GM21447 (cell line): ENCODE results near the gene KIR3DL3.
"Not testable (repeated sequence)": the region's sequence is repeated elsewhere in the genome, so short reads cannot be mapped to it uniquely, and the experiment has no call there.

Source experiments
- ATAC-seq: cut with Tn5 transposase; IDR thresholded peaks from one replicate; pipeline ENCODE4 v1.9.1; 2021; ENCODE audit not compliant: unreplicated experiment

KIR3DL3 gene

DNA sequence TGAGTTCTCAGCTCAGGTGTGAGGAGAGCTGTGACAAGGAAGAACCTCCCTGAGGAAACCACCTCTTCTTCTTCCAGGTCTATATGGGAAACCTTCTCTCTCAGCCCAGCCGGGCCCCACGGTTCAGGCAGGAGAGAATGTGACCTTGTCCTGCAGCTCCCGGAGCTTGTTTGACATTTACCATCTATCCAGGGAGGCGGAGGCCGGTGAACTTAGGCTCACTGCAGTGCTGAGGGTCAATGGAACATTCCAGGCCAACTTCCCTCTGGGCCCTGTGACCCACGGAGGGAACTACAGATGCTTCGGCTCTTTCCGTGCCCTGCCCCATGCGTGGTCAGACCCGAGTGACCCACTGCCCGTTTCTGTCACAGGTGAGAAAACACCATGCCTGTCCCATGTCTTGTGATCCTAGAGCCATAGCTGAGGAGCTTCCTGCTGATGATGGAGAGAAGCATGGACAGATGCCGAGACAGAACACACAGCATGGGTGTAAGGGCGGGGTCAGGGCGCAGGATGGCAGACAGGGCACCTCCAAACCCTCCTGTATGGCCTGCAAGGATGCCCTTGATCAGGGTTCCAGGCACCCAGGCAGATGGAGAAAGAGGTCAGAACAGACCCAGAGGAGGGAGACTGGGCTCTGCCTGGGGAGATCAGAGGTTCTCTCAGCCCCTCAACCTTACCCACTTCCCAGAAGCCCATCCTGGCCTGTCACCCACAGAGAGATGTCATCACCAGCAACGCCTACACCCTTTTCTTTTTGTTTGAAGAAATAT, 5.4 kb downstream of the KIR3DL3 start:
- no peak for ATAC-seq

DNA sequence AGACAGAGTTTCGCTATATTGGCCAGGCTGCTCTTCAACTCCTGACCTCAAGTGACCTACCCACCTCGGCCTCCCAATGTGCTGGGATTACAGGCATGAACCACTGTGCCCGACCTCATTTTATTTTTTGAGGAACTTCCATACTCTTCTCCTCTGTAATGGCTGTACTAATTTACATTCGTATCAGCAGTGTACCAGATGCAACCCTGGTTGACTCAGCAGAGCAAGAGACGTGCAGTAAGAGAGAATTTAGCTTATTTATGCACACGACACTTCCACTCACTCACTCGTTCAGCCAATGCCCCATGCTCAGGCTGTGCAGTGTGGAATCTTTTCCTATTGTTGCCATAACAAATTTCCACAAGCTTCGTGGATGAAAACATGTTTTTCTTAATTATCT, 6.9 kb downstream of the KIR3DL3 start:
- no peak for ATAC-seq

DNA sequence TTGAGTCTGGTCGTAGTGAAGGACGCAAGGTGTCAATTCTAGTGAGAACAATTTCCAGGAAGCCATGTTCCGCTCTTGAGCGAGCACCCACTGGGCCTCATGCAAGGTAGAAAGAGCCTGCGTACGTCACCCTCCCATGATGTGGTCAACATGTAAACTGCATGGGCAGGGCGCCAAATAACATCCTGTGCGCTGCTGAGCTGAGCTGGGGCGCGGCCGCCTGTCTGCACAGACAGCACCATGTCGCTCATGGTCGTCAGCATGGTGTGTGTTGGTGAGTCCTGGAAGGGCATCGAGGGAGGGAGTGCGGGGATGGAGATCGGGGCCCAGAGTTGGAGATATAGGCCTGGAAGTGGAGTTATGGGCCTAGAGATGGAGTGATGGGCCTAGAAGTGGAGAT, 14.1 kb downstream of the KIR3DL3 start, which contains the start of gene KIR2DL3:
Gene KIR2DL3, plus strand, starts transcription at position 208 of the 400 bp plus-strand sequence. Its CDS starts 33 bp downstream, at position 241.
- ATAC-seq: not testable (repeated sequence)

DNA sequence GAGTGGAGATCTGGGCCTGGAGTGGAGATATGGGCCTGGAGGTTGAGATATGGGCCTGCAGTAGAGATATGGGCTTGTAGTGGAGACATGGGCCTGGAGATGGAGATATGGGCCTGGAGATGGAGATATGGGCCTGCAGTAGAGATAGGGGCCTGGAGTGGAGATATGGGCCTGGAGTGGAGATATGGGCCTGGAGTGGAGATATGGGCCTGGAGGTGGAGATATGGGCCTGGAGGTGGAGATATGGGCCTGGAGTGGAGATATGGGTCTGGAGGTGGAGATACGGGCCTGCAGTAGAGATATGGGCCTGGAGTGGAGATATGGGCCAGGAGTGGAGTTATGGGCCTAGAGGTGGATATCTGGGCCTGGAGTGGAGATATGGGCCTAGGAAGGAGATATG, 14.5 kb downstream of the KIR3DL3 start:
- ATAC-seq: no peak

DNA sequence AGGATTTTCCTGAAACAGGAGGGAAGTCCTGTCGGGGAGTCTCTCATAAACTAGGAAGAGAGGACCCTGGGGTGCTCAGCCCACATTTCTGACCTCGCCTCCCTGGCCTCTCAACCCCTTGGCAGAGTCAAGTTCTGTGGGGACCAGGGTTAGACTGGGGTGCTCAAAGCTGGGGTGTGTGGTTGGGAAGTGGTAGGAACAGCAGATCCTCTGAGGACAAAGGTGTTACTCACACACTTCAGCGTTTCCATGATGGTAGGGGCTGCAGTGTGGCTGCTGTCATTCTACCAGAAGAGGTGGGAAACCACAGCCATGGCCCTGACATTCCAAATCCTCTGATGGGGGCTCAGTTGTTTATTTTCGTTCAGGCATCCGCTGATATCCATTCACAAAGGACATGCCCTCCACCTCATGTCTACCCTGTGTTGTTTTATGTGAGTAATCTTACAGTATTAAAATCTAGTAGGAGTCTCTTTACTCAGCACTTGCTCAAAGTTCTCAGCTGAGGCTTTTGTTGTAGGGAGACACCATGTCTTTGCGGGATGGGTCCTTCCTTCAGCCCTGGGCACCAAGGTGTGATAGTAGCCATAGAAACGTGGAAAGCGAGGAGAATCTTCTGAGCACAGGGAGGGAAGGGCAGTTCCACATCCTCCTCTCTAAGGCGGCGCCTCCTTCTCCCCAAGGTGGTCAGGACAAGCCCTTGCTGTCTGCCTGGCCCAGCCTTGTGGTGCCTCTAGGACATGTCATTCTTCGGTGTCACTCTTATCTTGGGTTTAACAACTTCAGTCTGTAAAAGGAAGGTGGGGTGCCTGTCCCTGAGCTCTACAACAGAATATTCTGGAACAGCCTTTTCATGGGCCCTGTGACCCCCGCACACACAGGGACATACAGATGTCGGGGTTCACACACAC, 15.6 kb downstream of the KIR3DL3 start:
- no peak for ATAC-seq

DNA sequence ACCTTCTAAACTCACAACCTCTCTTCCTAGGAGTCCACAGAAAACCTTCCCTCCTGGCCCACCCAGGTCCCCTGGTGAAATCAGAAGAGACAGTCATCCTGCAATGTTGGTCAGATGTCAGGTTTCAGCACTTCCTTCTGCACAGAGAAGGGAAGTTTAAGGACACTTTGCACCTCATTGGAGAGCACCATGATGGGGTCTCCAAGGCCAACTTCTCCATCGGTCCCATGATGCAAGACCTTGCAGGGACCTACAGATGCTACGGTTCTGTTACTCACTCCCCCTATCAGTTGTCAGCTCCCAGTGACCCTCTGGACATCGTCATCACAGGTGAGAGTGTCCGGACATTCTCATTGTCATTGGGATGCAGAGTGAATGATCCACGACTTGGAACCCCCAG, 17.7 kb downstream of the KIR3DL3 start:
- ATAC-seq: not testable (repeated sequence)

DNA sequence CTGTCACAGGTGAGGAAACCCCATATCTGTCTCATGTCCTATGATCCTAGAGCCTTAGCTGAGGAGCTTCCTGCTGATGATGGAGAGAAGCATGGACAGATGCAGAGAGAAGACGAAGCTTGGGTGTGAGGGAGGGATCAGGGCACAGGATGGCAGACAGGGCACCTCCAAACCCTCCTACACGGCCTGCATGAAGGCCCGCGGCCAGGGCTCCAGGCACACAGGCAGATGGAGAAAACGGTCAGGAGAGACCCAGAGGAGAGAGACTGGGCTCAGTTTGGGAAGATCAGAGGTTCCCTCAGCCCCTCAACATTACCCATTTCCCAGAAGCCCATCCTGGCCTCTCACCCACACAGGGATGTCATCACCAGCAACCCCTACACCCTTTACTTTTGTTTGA, 19.8 kb downstream of the KIR3DL3 start:
- not testable (repeated sequence) for ATAC-seq

DNA sequence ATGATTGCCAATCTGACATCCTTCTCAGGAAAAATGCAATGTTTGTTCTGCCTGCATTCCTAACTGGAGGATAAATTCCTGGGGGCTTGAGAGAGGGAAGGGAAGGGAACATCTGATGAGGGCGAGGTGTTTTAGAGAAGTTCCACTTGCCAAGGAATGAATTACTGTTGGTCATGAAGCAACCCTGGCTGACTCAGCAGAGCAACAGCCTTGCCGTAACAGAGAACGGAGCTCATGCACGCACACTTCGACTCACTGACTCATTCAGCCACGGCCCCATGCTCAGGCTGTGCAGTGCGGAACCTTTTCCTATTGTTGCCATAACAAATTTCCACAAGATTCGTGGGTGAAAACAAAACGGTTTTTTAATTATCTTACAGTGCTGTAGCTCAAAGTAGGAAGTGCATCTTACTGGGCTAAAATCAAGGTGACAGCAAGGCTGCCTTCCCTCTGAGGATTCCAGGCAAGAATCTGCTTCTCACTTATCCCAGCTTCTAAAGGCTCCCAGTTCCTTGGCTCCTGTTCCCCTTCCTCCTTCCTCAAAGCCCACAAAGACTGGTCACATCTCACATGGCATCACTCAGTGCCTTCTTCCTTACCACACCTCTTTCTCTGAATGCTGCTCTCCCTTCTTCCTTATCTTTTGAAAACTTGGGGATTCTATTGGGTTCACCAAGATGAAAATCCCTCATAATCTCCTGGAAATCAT, 23.5 kb downstream of the KIR3DL3 start:
- ATAC-seq: not testable (repeated sequence)

DNA sequence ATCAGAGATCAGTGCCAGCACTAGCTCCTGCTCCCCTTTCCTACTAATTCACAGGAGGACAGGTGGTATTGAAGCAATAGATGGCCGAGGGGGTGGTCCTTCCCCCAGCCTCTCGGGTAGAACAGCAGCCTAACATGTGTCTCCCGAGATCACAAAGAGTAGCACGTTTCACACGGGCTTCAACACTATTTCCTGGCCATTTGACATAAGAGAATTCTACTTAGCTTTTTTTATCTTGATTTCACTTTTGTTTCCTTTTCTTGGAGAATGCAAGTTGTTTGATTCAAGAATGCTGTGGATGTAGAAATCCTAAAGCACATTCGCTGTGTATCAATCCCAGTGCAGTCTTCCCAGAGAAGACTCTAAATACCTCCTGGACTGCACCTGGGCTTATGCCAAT, 26.0 kb downstream of the KIR3DL3 start:
- ATAC-seq: not testable (repeated sequence)

DNA sequence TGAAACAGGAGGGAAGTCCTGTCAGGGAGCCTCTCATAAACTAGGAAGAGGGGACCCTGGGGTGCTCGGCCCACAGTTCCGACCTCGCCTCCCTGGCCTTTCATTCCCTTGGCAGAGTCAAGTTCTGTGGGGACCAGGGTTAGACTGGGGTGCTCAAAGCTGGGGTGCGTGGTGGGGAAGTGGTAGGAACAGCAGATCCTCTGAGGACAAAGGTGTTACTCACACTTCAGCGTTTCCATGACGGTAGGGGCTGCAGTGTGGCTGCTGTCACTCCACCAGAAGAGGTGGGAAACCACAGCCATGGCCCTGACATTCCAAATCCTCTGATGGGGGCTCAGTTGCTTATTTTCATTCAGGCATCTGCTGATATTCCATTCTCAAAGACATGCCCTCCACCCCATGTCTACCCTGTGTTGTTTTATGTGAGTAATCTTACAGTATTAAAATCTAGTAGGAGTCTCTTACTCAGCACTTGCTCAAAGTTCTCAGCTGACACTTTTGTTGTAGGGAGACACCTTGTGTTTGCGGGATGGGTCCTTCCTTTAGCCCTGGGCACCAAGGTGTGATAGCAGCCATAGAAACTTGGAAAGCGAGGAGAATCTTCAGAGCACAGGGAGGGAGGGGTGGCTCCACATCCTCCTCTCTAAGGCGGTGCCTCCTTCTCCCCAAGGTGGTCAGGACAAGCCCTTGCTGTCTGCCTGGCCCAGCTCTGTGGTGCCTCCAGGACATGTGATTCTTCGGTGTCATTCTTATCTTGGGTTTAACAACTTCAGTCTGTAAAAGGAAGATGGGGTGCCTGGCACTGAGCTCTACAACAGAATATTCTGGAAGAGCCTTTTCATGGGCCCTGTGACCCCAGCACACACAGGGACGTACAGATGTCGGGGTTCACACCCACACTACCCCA, 32.2 kb downstream of the KIR3DL3 start:
- not testable (repeated sequence) for ATAC-seq

DNA sequence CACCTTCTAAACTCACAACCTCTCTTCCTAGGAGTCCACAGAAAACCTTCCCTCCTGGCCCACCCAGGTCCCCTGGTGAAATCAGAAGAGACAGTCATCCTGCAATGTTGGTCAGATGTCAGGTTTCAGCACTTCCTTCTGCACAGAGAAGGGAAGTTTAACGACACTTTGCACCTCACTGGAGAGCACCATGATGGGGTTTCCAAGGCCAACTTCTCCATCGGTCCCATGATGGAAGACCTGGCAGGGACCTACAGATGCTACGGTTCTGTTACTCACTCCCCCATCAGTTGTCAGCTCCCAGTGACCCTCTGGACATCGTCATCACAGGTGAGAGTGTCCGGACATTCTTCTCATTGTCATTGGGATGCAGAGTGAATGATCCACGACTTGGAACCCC, 34.3 kb downstream of the KIR3DL3 start:
- not testable (repeated sequence) for ATAC-seq

DNA sequence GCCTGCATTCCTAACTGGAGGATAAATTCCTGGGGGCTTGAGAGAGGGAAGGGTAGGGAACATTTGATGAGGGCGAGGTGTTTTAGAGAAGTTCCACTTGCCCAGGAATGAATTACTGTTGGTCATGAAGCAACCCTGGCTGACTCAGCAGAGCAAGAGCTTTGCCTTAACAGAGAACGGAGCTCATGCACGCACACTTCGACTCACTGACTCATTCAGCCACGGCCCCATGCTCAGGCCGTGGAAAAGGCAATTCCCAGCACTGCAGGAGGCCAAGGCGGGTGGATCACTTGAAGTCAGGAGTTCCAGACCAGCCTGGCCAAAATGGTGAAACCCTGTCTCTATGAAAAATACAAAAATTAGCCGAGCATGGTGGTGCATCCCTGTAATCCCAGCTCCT, 40.0 kb downstream of the KIR3DL3 start:
- not testable (repeated sequence) for ATAC-seq

DNA sequence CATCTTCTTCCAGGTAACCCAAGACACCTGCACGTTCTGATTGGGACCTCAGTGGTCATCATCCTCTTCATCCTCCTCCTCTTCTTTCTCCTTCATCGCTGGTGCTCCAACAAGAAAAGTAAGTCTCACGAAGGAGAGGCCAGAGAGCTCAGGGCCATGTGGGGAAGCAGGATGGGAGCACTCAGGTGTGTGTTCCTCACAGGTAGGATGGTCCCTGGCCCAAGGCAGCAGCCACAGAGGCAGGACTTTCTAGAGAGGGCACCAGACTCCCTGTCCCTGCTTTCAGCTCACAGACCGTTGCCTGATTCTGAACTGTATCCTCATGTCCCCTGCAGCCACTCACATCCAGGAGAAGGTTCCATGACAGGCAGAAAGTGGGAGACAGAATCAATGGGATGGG, 42.2 kb downstream of the KIR3DL3 start:
- ATAC-seq: not testable (repeated sequence)

DNA sequence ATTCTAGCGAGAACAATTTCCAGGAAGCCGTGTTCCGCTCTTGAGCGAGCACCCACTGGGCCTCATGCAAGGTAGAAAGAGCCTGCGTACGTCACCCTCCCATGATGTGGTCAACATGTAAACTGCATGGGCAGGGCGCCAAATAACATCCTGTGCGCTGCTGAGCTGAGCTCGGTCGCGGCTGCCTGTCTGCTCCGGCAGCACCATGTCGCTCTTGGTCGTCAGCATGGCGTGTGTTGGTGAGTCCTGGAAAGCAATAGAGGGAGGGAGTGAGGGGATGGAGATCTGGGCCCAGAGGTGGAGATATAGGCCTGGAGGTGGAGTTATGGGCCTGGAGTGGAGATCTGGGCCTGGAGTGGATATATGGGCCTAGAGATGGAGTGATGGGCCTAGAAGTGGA, 45.4 kb downstream of the KIR3DL3 start, which contains the start of gene KIR2DL1:
Gene KIR2DL1, plus strand, starts transcription at position 148 of the 400 bp plus-strand sequence. Its CDS starts 58 bp downstream, at position 206.
- ATAC-seq: not testable (repeated sequence)

DNA sequence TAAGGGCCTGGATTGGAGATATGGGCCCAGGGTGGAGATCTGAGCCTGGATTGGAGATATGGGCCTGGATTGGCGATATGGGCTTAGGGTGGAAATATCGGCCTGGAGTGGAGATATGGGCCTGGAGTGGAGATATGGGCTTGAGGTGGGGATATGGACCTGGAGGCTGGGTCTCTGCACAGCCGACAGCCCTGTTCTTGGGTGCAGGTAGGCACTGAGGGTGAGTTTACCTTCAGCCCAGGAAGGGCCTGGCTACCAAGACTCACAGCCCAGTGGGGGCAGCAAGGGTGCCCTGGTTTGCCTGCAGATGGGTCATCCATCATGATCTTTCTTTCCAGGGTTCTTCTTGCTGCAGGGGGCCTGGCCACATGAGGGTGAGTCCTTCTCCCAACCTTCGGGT, 46.3 kb downstream of the KIR3DL3 start:
- not testable (repeated sequence) for ATAC-seq

DNA sequence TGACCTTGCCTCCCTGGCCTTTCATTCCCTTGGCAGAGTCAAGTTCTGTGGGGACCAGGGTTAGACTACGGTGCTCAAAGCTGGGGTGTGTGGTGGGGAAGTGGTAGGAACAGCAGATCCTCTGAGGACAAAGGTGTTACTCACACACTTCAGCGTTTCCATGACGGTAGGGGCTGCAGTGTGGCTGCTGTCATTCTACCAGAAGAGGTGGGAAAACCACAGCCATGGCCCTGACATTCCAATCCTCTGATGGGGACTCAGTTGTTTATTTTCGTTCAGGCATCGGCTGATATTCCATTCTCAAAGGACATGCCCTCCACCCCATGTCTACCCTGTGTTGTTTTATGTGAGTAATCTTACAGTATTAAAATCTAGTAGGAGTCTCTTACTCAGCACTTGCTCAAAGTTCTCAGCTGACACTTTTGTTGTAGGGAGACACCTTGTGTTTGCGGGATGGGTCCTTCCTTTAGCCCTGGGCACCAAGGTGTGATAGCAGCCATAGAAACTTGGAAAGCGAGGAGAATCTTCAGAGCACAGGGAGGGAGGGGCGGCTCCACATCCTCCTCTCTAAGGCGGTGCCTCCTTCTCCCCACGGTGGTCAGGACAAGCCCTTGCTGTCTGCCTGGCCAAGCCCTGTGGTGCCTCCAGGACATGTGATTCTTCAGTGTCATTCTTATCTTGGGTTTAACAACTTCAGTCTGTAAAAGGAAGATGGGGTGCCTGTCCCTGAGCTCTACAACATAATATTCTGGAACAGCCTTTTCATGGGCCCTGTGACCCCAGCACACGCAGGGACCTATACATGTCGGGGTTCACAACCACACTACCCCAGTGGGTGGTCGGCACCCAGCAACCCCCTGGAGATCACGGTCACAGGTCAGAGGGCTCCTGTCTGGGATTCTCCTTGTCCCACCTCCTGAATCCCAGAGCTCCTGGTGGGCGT, 47.0 kb downstream of the KIR3DL3 start:
- ATAC-seq: not testable (repeated sequence)

DNA sequence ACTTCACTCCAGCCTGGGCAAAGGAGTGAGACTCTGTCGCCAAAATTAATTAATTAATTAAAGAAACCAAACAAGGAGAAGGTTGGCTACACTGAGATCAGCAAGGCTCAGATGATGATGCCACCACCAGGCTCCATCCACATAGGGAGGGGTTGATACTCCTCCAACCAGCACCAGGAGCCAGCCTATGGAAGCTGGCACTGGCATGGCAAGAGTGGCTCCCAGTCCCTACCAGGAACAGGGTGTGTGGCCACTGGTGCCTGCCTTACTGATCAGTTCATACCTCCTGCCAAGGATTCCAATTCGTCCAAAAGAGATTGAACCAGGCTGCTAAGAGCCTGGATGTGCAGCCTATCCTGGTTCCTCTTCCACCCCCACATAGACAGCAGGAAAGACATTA, 48.4 kb downstream of the KIR3DL3 start:
- ATAC-seq: not testable (repeated sequence)

DNA sequence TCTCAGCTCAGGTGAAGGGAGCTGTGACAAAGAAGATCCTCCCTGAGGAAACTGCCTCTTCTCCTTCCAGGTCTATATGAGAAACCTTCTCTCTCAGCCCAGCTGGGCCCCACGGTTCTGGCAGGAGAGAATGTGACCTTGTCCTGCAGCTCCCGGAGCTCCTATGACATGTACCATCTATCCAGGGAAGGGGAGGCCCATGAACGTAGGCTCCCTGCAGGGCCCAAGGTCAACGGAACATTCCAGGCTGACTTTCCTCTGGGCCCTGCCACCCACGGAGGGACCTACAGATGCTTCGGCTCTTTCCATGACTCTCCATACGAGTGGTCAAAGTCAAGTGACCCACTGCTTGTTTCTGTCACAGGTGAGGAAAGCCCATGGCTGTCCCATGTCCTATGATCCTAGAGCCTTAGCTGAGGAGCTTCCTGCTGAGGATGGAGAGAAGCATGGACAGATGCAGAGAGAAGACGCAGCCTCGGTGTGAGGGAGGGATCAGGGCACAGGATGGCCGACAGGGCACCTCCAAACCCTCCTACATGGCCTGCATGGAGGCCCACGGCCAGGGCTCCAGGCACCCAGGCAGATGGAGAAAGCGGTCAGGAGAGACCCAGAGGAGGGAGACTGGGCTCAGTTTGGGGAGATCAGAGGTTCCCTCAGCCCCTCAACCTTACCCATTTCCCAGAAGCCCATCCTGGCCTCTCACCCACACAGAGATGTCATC, 51.0 kb downstream of the KIR3DL3 start:
- not testable (repeated sequence) for ATAC-seq
